ENCODE measurements around the gene RIC8B. TPM values are rescaled to one million over a fixed set of nuclear protein-coding genes. Genes with fewer than 3 reads are reported as not detected.

The RIC8B gene
- polyA plus RNA-seq (2011; rRNA removed) (25.5 and 27.0 TPM in 2 replicates), polyA plus RNA-seq (2017; fragmentation: RNase III; extraction: RNeasy Plus Mini Kit Qiagen cat#74134 plus additional on column Dnase treatment) (9.4 to 10.5 TPM (median 9.7 TPM) in 3 replicates), polyA minus RNA-seq (2011; rRNA and poly(A)+ RNA removed) (40.8 and 41.6 TPM in 2 replicates)
- polyA plus RNA-seq (2012; cell fraction: cytosol; rRNA removed) = 5.9 and 7.1 TPM in 2 replicates
- polyA plus RNA-seq (2012; cell fraction: nucleus; rRNA removed) = 7.6 and 10.1 TPM in 2 replicates

GRCh38 chr12:106774005-106774807 lies at the start of gene RIC8B:
RIC8B (plus strand) TSS chr12:106774682; CDS start chr12:106774746, 64 bp downstream.
- TF ChIP-seq MYC (IDR thresholded peaks at IDR 0.05; ENCODE audit: borderline replicate concordance, low read length) (0 out of 2 replicates have a peak, but pooled peaks have one; percentile 67), E2F6 (IDR thresholded peaks at IDR 0.05; ENCODE audit: borderline replicate concordance, low read depth) (peak; percentile 72), RARB (CRISPR knock-in tag; IDR thresholded peaks at IDR 0.05) (0 out of 2 replicates have a peak, but pooled peaks have one; percentile 16), CEBPB (IDR thresholded peaks at IDR 0.05) (no peak), HDAC2 (IDR thresholded peaks at IDR 0.05) (no peak), HMGXB4 (CRISPR knock-in tag; IDR thresholded peaks at IDR 0.05; ENCODE audit: borderline replicate concordance) (no peak), FOXS1 (CRISPR knock-in tag; IDR thresholded peaks at IDR 0.05) (no peak), FOSL2 (IDR thresholded peaks at IDR 0.05) (0 out of 2 replicates have a peak, but pooled peaks have one; percentile 21), FOSL2 (CRISPR knock-in tag; IDR thresholded peaks at IDR 0.05) (peak; percentile 87), TFCP2L1 (CRISPR knock-in tag; IDR thresholded peaks at IDR 0.05) (peak; percentile 88; the same call in 1 of the 2 replicates), MAX (IDR thresholded peaks at IDR 0.05) (peak; percentile 78), FOSB (CRISPR knock-in tag; IDR thresholded peaks at IDR 0.05) (no peak), HEYL (CRISPR knock-in tag; IDR thresholded peaks at IDR 0.05) (no peak), REST (IDR thresholded peaks at IDR 0.05) (peak; percentile 92), ELK1 (IDR thresholded peaks at IDR 0.05; ENCODE audit: low read depth, low read length) (no peak), ZNF302 (CRISPR knock-in tag; IDR thresholded peaks at IDR 0.05) (no peak), JUN (IDR thresholded peaks at IDR 0.05) (peak; percentile 51 to 81; a peak in 4 of 5 replicates), BCL3 (IDR thresholded peaks at IDR 0.05) (peak; percentile 64; the same call in 2 of the 3 replicates), USF2 (IDR thresholded peaks at IDR 0.05) (no peak), PHF8 (IDR thresholded peaks at IDR 0.05; ENCODE audit: borderline replicate concordance, low read depth) (peak; percentile 73; the same call in 1 of the 2 replicates), PBX3 (IDR thresholded peaks at IDR 0.05) (no peak), HOXB5 (CRISPR knock-in tag; IDR thresholded peaks at IDR 0.05) (peak; percentile 41; the same call in 1 of the 2 replicates), POLR2A (IDR thresholded peaks at IDR 0.05; ENCODE audit: low read length) (peak; percentile 94), CHD2 (IDR thresholded peaks at IDR 0.05; ENCODE audit: low read length, partially characterized antibody) (peak; percentile 93), ZFP36 (IDR thresholded peaks at IDR 0.05; ENCODE audit: borderline replicate concordance, partially characterized antibody) (no peak), ESRRA (IDR thresholded peaks at IDR 0.05; ENCODE audit: borderline replicate concordance, low read length) (no peak)
- peak; percentile 94 to 95 for ATAC-seq
- Histone ChIP-seq H3K4me1 (peaks cover 62% of the 10 kb centered on the region), H3K9me3 (no peaks in the 10 kb centered on the region), H3K4me2 (peak within 1 kb of the TSS; percentile 81), H3K4me3 (peak within 1 kb of the TSS; percentile 94), H3K27ac (peak within 1 kb of the TSS; percentile 95)
- peak; percentile 98 to 99 for DNase-seq (ENCODE audit: low read depth in 1 of 2, low spot score in 1 of 2)
- CTCF ChIA-PET = interaction anchor here (1.0 kb wide), 1 partner anchor 18 kb away, joined by 5 read pairs; no protein-coding TSS in a partner anchor
- POLR2A ChIA-PET = interaction anchor here (0.6 to 1.1 kb wide), 8 partner anchors 9 to 146 kb away, joined by 3 to 4 read pairs (median 3); no protein-coding TSS in a partner anchor
- peak; percentile 59 for FAIRE-seq
- WGBS (ENCODE audit: missing lambda C conversion rate) = under 1% methylated on average over 66 of the region's 66 CpGs
